ENCODE data around the gene PRPF6. TPM values are rescaled to one million over a fixed set of nuclear protein-coding genes. Genes with fewer than 3 reads are reported as not detected.
A peak's percentile ranks its signal among the peaks of the same experiment; 100 is the strongest.

PRPF6 gene
- total RNA-seq, 1 donor from 2014 or later = 54.8 TPM

GRCh38 chr20:63945031-63945658 is 35.8 kb upstream of the PRPF6 start:
- DNase-seq (ENCODE audit: low read depth in 2 of 2) = no peak

GRCh38 chr20:63945921-63946920 is 34.7 kb upstream of the PRPF6 start:
- DNase-seq (ENCODE audit: low read depth in 2 of 2) = no peak

GRCh38 chr20:63946986-63947637 is 33.8 kb upstream of the PRPF6 start:
- DNase-seq (ENCODE audit: low read depth in 2 of 2) = no peak

- DNase-seq (ENCODE audit: low read depth in 2 of 2) = no peak
These were observed 33.1 kb upstream of the PRPF6 start for GRCh38 chr20:63947638-63948456.

GRCh38 chr20:63950701-63951397 is 30.1 kb upstream of the PRPF6 start:
- no peak for DNase-seq (ENCODE audit: low read depth in 2 of 2)

GRCh38 chr20:63951398-63952209 is 29.3 kb upstream of the PRPF6 start:
- peak in 1 of 2 donors; percentile 24 for DNase-seq (ENCODE audit: low read depth in 2 of 2)

- DNase-seq (ENCODE audit: low read depth in 2 of 2) = no peak
These were observed 28.8 kb upstream of the PRPF6 start for GRCh38 chr20:63952210-63952535.

GRCh38 chr20:63952769-63953168 is 28.2 kb upstream of the PRPF6 start:
- DNase-seq (ENCODE audit: low read depth in 2 of 2) = no peak

- DNase-seq (ENCODE audit: low read depth in 2 of 2) = peak in 1 of 2 donors; percentile 38
These were observed 27.0 kb upstream of the PRPF6 start for GRCh38 chr20:63953764-63954429.

- DNase-seq (ENCODE audit: low read depth in 2 of 2) = peak in 1 of 2 donors; percentile 29
These were observed 25.6 kb upstream of the PRPF6 start for GRCh38 chr20:63955281-63955826.

GRCh38 chr20:63955827-63956663 is 24.9 kb upstream of the PRPF6 start, which contains the start of gene UCKL1:
Gene UCKL1 (minus strand): TSS chr20:63956416. CDS start chr20:63956372, 44 bp downstream.
- peak; percentile 91 to 95 for DNase-seq (ENCODE audit: low read depth in 2 of 2)

- no peak for DNase-seq (ENCODE audit: low read depth in 2 of 2)
These were observed 24.3 kb upstream of the PRPF6 start for GRCh38 chr20:63956664-63957003.

GRCh38 chr20:63957004-63957689 is 23.8 kb upstream of the PRPF6 start:
- peak; percentile 75 to 77 for DNase-seq (ENCODE audit: low read depth in 2 of 2)

GRCh38 chr20:63957690-63958441 is 23.1 kb upstream of the PRPF6 start:
- no peak for DNase-seq (ENCODE audit: low read depth in 2 of 2)

GRCh38 chr20:63958471-63958870 is 22.5 kb upstream of the PRPF6 start:
- no peak for DNase-seq (ENCODE audit: low read depth in 2 of 2)

GRCh38 chr20:63958964-63959698 is 21.8 kb upstream of the PRPF6 start:
- DNase-seq (ENCODE audit: low read depth in 2 of 2) = no peak

Data from lung microvascular endothelial cell (primary cell).